ENCODE data around the gene PRKACA.

PRKACA gene

DNA sequence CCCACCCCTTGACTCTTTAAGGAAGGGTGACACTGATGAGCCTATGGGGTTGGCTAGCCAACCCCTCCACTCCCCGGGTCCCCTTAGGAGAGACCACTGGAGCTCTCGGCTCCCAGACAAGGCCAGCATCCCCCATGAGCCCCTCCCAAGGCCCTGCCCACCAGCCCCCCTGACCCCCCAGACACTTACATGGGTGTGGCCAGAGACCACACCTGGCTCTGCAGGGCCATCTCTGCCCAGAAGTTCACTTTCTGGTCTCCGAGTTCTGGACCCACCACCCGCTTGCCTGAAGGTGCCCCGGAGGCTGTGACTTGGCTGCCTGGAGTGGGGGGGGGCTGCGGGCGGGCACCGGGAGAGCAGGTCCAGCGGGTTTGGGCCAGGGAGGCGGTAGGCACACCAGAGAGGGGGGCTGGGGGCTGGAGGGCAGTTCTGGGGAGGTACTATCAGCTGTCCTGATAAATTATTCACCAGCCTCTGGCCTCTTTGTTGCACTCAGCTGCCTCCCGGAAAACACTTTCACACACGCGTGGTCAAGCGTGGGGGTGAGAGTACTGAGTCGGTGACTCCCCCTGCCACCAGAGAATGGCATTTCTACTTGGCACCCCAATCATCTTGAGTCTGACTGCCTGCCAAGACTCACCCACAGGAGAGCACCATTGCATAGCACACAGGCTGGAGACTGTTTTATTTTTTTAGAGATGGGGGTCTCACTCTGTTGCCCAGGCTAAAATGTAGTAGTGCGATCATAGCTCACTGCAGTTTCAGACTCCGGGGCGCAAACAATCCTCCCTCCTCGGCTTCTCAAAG, 55.6 kb downstream of the PRKACA start, which contains the start of gene PALM3:
Gene PALM3 (minus strand): TSS at position 326 of the 807 bp plus-strand sequence. CDS start 96 bp downstream, at position 230.
- Histone ChIP-seq H3K79me2 (ENCODE audit: control insufficient read depth, insufficient read depth, low read length, unreplicated experiment) (no peaks in the 10 kb centered on the region), H2AFZ (ENCODE audit: low read length, unreplicated experiment) (no peak within 1 kb of the TSS), H3K27ac (ENCODE audit: low read depth, low read length) (no peak within 1 kb of the TSS), H3K36me3 (ENCODE audit: insufficient read depth, low read length) (no peaks in the 10 kb centered on the region), H3K27me3 (ENCODE audit: insufficient read depth, low read length) (peaks cover 7% of the 10 kb centered on the region), H3K4me3 (ENCODE audit: low read depth, low read length) (no peak within 1 kb of the TSS), H3K4me1 (ENCODE audit: control insufficient read depth, insufficient read depth, low read length, unreplicated experiment) (peaks cover 3% of the 10 kb centered on the region)

DNA sequence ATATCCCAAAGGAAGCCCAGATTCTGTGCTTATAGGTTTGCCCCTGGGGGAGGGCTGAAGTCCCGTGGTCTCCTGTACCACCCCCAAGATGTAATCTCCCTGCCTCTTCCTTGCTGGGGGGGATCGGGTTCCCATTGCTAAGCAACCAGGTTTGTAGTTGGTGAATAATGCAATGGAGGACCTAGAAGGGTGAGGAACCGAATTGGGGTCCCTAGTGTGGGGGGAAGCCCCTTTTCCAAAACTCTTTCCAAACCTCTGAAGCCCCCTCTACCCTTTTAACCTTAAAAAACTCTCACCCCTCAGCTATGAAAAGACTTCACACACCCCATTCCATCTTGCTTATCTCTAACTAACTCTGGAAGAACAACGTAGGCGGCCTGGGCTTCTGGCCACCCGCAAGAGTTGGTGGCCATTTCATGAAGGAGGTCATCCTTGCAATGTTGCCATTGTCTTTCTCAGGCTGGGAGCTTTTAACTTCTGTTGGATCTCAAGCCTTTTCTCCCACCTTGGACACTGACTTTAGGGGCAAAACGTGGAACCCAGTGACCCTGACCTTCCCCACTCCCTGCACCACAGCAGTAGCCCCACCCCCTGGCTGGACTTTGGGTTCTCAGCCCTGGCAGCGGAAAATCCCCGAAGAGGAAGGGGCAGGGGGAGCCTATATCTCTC, 56.3 kb downstream of the PRKACA start:
- Histone ChIP-seq H2AFZ (ENCODE audit: low read length, unreplicated experiment) (no peak overlapping the region), H3K27me3 (ENCODE audit: insufficient read depth, low read length) (peaks cover 7% of the 10 kb centered on the region), H3K4me1 (ENCODE audit: control insufficient read depth, insufficient read depth, low read length, unreplicated experiment) (peaks cover 3% of the 10 kb centered on the region), H3K79me2 (ENCODE audit: control insufficient read depth, insufficient read depth, low read length, unreplicated experiment) (no peaks in the 10 kb centered on the region), H3K27ac (ENCODE audit: low read depth, low read length) (no peak overlapping the region), H3K4me3 (ENCODE audit: low read depth, low read length) (no peak overlapping the region), H3K36me3 (ENCODE audit: insufficient read depth, low read length) (no peaks in the 10 kb centered on the region)

DNA sequence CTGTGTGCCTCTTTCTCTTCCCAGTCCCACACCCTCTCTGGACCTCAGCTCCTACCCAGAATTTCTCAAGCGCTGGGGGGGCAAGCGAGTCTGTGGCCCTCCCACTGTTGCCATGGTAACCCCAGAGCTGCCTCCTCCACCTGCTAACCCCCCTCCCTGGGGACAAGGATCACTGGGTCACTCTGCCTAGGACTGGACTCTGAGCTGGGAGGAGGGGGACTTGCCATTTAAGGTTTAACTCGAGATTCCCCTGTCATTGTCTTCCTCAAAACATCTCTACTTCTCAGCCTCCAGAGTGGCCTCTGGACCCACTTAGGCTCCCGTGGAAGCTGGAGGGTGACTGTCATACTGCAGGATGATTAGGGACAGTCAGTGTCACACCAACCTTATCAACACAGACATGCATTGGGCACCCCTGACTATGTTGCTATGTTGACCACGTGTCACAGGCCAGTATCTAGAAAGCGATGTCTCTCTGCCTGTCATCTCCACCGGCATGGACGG, 57.9 kb downstream of the PRKACA start:
- Histone ChIP-seq H3K4me1 (ENCODE audit: control insufficient read depth, insufficient read depth, low read length, unreplicated experiment) (peaks cover 3% of the 10 kb centered on the region), H3K36me3 (ENCODE audit: insufficient read depth, low read length) (no peaks in the 10 kb centered on the region), H3K4me3 (ENCODE audit: low read depth, low read length) (no peak overlapping the region), H3K27me3 (ENCODE audit: insufficient read depth, low read length) (peaks cover 7% of the 10 kb centered on the region), H3K79me2 (ENCODE audit: control insufficient read depth, insufficient read depth, low read length, unreplicated experiment) (no peaks in the 10 kb centered on the region), H3K27ac (ENCODE audit: low read depth, low read length) (no peak overlapping the region), H2AFZ (ENCODE audit: low read length, unreplicated experiment) (no peak overlapping the region)

DNA sequence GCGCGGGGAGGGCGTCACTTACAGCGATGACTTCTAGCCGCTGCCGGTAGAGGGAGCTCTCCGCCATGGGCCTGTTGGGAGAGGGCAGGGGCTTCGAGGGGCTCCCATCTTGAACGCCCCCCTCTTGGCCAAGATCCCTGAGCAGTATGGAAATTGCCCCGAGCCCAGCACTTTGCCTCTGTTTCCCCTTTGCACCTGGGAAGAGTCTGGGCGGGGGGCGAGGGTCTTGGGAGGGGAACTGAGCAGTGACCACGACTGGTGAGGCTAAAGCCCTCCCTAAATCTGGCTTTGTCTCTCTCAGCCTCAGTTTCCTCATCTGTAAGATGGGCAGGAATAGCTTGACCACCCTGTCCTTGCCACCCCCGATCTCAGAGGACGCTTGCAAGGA, 58.5 kb downstream of the PRKACA start:
- Histone ChIP-seq H3K36me3 (ENCODE audit: insufficient read depth, low read length) (no peaks in the 10 kb centered on the region), H3K4me1 (ENCODE audit: control insufficient read depth, insufficient read depth, low read length, unreplicated experiment) (peaks cover 3% of the 10 kb centered on the region), H3K4me3 (ENCODE audit: low read depth, low read length) (no peak overlapping the region), H3K27me3 (ENCODE audit: insufficient read depth, low read length) (peaks cover 7% of the 10 kb centered on the region), H3K79me2 (ENCODE audit: control insufficient read depth, insufficient read depth, low read length, unreplicated experiment) (no peaks in the 10 kb centered on the region), H3K27ac (ENCODE audit: low read depth, low read length) (no peak overlapping the region), H2AFZ (ENCODE audit: low read length, unreplicated experiment) (no peak overlapping the region)

DNA sequence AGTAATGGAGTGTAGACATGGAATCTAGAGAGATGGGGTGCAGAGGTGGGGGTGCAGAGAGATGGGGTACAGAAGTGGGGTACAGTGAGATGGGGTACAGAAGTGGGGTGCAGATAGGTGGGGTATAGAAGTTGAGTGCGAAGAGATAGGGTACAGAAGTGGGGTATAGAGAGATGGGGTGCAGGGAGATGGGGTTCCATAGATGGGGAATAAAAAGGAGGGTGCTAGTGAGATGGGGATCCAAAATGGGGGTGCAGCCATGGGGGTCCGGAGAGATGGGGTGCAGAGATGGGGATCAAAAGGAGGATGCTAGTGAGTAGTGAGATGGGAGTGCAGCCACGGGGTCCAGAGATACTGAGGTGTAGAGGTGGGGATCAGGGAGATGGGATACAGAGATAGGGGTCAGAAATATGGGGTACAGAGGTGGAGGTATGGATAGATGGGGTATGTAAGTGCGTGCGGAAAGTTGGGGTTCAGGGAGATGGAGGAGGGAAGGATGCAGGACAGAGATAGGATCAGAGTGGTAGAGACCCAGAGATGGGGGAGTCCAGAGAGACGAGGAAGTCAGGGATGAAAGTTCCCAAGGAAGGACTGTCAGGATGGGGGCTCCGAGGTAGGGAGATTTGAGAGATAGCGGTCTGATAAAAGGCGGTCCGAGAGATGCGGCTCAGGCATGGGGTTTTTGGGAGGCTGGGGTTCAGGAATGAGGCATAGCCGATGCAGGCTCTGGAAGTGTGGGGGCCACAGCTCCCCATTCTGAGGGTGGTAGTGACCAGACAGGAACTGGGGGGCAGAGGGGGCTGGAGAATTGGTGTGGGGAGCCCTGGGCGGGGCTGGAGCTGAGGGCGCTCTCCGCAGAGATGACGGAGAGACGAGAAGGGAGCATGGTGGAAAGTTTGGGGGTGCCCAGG, 59.1 kb downstream of the PRKACA start:
- no peak overlapping the region for H2AFZ ChIP-seq (ENCODE audit: low read length, unreplicated experiment)
- H3K27ac ChIP-seq (ENCODE audit: low read depth, low read length) = no peak overlapping the region
- peak overlapping the region; percentile 59; the same call in 1 of the 2 replicates for H3K4me3 ChIP-seq (ENCODE audit: low read depth, low read length)
- H3K36me3 ChIP-seq (ENCODE audit: insufficient read depth, low read length) = no peaks in the 10 kb centered on the region
- peaks cover 7% of the 10 kb centered on the region for H3K27me3 ChIP-seq (ENCODE audit: insufficient read depth, low read length)
- no peaks in the 10 kb centered on the region for H3K79me2 ChIP-seq (ENCODE audit: control insufficient read depth, insufficient read depth, low read length, unreplicated experiment)
- H3K4me1 ChIP-seq (ENCODE audit: control insufficient read depth, insufficient read depth, low read length, unreplicated experiment) = peaks cover 3% of the 10 kb centered on the region

DNA sequence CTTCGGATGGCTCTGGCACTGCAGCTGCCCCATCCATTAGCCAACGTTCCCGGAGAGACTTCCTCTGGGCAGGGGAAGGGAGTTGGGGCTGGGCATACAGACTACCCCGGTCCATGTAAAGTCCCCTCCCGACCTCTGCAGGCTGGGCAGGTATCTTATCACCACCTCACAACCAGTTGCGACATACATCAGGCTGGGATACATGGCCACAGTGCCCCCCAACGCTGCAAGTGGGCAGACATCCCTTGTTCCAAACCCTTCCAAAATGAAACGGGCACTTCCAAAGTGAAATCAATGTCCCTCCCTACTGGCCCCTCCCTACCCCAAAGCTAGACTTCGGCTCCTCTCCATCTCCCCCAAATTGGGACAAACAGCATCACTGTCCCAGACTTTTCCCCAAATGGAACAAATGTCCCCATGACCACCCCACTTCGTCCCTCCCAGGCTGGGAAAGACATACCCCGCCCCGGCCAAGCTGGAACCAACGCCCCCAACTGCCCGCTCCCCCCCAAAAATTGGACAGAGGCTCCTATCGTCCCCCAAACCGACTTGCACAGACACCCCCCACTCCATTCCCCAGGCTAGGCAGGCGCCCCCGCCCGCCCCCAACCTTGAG, 60.7 kb downstream of the PRKACA start:
- Histone ChIP-seq H3K27ac (ENCODE audit: low read depth, low read length) (no peak overlapping the region), H3K36me3 (ENCODE audit: insufficient read depth, low read length) (no peaks in the 10 kb centered on the region), H3K4me1 (ENCODE audit: control insufficient read depth, insufficient read depth, low read length, unreplicated experiment) (peaks cover 3% of the 10 kb centered on the region), H3K4me3 (ENCODE audit: low read depth, low read length) (peak overlapping the region; percentile 53), H3K79me2 (ENCODE audit: control insufficient read depth, insufficient read depth, low read length, unreplicated experiment) (no peaks in the 10 kb centered on the region), H3K27me3 (ENCODE audit: insufficient read depth, low read length) (peaks cover 7% of the 10 kb centered on the region), H2AFZ (ENCODE audit: low read length, unreplicated experiment) (no peak overlapping the region)

DNA sequence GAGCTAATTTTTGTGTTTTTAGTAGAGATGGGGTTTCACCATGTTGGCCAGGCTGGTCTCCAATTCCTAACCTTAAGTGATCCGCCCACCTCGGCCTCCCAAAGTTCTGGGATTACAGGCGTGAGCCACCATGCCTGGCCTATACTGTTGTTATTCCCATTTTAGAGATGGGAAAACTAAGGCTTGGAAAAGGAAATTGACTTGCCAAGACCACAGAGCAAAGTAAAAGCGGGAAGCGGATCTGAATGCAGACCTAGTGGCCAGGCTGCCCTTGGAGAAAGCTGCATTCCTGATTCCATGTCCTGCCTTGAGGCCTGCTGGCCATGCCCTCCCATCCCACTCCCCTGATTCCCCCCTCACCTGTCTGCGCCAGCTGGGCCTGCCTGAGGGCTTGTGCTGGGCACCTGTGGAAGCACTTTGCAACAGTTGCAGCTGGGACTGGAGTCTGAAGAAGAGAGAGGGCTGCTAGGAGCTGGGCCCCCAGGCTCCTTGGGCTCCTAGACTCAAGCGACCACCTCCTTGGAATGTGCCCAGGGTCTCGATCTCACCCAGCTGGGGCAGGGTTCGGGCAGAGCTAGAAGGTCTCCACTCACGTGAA, 61.4 kb downstream of the PRKACA start:
- H3K4me3 ChIP-seq (ENCODE audit: low read depth, low read length) = no peak overlapping the region
- no peak overlapping the region for H2AFZ ChIP-seq (ENCODE audit: low read length, unreplicated experiment)
- no peaks in the 10 kb centered on the region for H3K79me2 ChIP-seq (ENCODE audit: control insufficient read depth, insufficient read depth, low read length, unreplicated experiment)
- H3K27me3 ChIP-seq (ENCODE audit: insufficient read depth, low read length) = peaks cover 7% of the 10 kb centered on the region
- peaks cover 3% of the 10 kb centered on the region for H3K4me1 ChIP-seq (ENCODE audit: control insufficient read depth, insufficient read depth, low read length, unreplicated experiment)
- no peak overlapping the region for H3K27ac ChIP-seq (ENCODE audit: low read depth, low read length)
- H3K36me3 ChIP-seq (ENCODE audit: insufficient read depth, low read length) = no peaks in the 10 kb centered on the region

DNA sequence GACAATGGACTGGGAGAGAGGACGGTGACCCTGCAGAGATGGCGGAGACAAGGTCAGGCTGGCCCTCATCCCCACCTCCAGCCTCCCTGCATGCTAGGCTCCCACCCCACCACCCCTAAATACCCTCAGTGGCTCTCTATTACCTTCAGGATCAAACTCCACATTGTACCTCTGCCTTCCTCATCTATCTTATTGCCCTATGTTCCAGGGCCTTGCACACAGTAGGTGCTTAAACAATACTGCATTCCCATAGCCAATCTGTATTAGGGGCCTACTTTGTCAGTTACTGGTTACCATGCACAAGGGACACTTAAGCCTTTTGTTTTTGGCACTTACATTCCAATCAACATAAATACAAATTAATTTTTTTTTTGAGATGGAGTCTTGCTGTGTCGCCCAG, 62.2 kb downstream of the PRKACA start:
- peaks cover 7% of the 10 kb centered on the region for H3K27me3 ChIP-seq (ENCODE audit: insufficient read depth, low read length)
- no peaks in the 10 kb centered on the region for H3K79me2 ChIP-seq (ENCODE audit: control insufficient read depth, insufficient read depth, low read length, unreplicated experiment)
- H2AFZ ChIP-seq (ENCODE audit: low read length, unreplicated experiment) = no peak overlapping the region
- no peaks in the 10 kb centered on the region for H3K36me3 ChIP-seq (ENCODE audit: insufficient read depth, low read length)
- peaks cover 3% of the 10 kb centered on the region for H3K4me1 ChIP-seq (ENCODE audit: control insufficient read depth, insufficient read depth, low read length, unreplicated experiment)
- no peak overlapping the region for H3K27ac ChIP-seq (ENCODE audit: low read depth, low read length)
- no peak overlapping the region for H3K4me3 ChIP-seq (ENCODE audit: low read depth, low read length)

DNA sequence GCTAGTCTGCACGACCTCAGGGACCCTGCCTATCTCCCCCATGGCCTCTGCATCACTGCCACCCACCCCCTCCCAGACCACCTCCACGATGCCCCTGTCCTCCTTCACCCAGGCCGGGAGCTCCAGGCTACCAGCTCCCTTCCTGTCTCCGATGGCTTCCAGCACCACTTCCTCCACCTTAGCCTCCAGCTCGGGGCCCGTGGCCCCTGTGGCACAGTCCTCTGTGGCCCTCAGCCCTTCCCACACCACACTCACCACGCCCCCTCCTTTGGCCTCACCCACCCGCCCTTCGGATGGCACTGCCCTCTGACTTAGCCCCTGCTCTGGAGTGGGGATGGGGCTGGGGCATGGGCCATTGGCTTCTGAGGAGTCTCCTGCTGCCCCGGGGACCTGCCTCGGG, 62.8 kb downstream of the PRKACA start:
- H3K4me3 ChIP-seq (ENCODE audit: low read depth, low read length) = no peak overlapping the region
- no peaks in the 10 kb centered on the region for H3K79me2 ChIP-seq (ENCODE audit: control insufficient read depth, insufficient read depth, low read length, unreplicated experiment)
- no peaks in the 10 kb centered on the region for H3K36me3 ChIP-seq (ENCODE audit: insufficient read depth, low read length)
- no peak overlapping the region for H3K27ac ChIP-seq (ENCODE audit: low read depth, low read length)
- peaks cover 3% of the 10 kb centered on the region for H3K4me1 ChIP-seq (ENCODE audit: control insufficient read depth, insufficient read depth, low read length, unreplicated experiment)
- peaks cover 7% of the 10 kb centered on the region for H3K27me3 ChIP-seq (ENCODE audit: insufficient read depth, low read length)
- H2AFZ ChIP-seq (ENCODE audit: low read length, unreplicated experiment) = no peak overlapping the region

DNA sequence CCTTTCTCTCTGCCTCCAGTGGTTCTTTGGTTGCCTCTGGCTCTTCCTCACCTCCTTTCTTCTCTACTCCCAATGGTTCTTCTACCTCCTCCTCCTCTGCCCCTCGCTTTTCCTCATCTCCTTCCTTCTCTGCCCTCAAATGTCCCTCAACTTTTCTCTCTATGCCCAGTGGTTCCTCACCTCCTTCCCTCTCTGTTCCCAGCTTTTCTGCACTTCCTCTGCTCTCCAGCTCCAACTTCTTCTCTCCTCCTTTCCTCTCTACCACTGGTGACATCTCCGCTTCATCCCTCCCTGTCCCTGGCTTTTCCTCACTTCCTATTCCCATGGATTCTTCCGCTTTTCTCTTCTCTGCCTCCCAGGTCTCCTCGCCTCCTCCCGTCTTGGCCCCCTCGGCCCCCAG, 63.5 kb downstream of the PRKACA start:
- Histone ChIP-seq H3K4me1 (ENCODE audit: control insufficient read depth, insufficient read depth, low read length, unreplicated experiment) (peaks cover 3% of the 10 kb centered on the region), H3K27me3 (ENCODE audit: insufficient read depth, low read length) (peaks cover 7% of the 10 kb centered on the region)

More for the DNA sequence above, 63.5 kb downstream of the PRKACA start:
- no peaks in the 10 kb centered on the region for H3K36me3 ChIP-seq (ENCODE audit: insufficient read depth, low read length)
- H2AFZ ChIP-seq (ENCODE audit: low read length, unreplicated experiment) = no peak overlapping the region
- no peak overlapping the region for H3K4me3 ChIP-seq (ENCODE audit: low read depth, low read length)
- no peaks in the 10 kb centered on the region for H3K79me2 ChIP-seq (ENCODE audit: control insufficient read depth, insufficient read depth, low read length, unreplicated experiment)
- H3K27ac ChIP-seq (ENCODE audit: low read depth, low read length) = no peak overlapping the region

All from ACC112 (cell line).